Measurements from ENCODE around the gene STXBP1. TPM values are rescaled to one million over a fixed set of nuclear protein-coding genes. Genes with fewer than 3 reads are reported as not detected.

STXBP1 gene
- total RNA-seq, 4 donors from 2014 or later = 96.3 to 142 (median 105) TPM

DNA sequence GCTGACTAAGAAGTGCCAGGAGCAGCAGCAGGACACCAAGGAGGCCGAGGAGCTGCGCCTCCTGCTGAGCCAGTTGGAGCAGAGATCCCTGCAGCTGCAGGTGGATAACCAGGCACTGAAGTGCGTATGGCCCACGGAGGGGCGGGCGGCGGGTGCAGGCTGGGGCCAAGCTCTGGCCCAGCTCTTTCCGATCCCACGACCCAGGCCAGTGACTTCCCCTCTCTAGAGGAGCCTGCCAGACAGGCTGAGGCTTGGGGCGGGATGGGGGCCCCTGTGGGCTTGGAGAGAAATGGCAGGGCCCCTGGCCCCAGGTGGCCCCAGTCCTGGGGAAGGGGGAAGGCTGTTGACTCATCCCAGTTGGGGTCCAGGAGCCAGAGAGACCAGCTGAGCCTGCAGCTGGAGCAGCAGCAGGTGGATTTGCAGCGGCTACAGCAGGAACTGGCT lies 99.8 kb downstream of the STXBP1 start:
- DNase-seq (ENCODE audit: low spot score in 2 of 2) = no peak
- Histone ChIP-seq H3K4me1 (peaks cover 0 to 22% (median 15%) of the 10 kb centered on the region in 4 donors), H3K27me3 (no peaks in the 10 kb centered on the region), H3K9me3 (no peaks in the 10 kb centered on the region), H3K4me3 (no peak overlapping the region), H3K36me3 (peaks cover 0 to 10% (median 0%) of the 10 kb centered on the region in 3 donors), H3K27ac (no peak overlapping the region)
- 63 to 80% methylated on average over 4 to 7 of the region's 11 CpGs for WGBS, 2 donors
- TF ChIP-seq CTCF (IDR thresholded peaks at IDR 0.05) (no peak), POLR2A (IDR thresholded peaks at IDR 0.05) (no peak), EP300 (IDR thresholded peaks at IDR 0.05) (no peak)

GRCh38 chr9:127712371-127712770 lies 100.3 kb downstream of the STXBP1 start:
- Histone ChIP-seq H3K4me3 (no peak overlapping the region), H3K4me1 (peaks cover 0 to 22% (median 15%) of the 10 kb centered on the region in 4 donors), H3K36me3 (peaks cover 0 to 10% (median 0%) of the 10 kb centered on the region in 3 donors), H3K9me3 (no peaks in the 10 kb centered on the region), H3K27ac (no peak overlapping the region), H3K27me3 (no peaks in the 10 kb centered on the region)
- DNase-seq (ENCODE audit: low spot score in 2 of 2) = no peak
- WGBS, 2 donors = 83 to 84% methylated on average over 5 to 10 of the region's 11 CpGs
- TF ChIP-seq EP300 (IDR thresholded peaks at IDR 0.05) (no peak), POLR2A (IDR thresholded peaks at IDR 0.05) (no peak), CTCF (IDR thresholded peaks at IDR 0.05) (no peak)

- DNase-seq (ENCODE audit: low spot score in 2 of 2) = no peak
- WGBS, 2 donors = 86 to 92% methylated on average over 7 to 9 of the region's 10 CpGs
Measured at GRCh38 chr9:127712867-127713266, 100.8 kb downstream of the STXBP1 start.

GRCh38 chr9:127714020-127714750 lies 102.1 kb downstream of the STXBP1 start:
- TF ChIP-seq POLR2A (IDR thresholded peaks at IDR 0.05) = no peak
- no peak for TF ChIP-seq EP300 (IDR thresholded peaks at IDR 0.05)
- no peak for TF ChIP-seq CTCF (IDR thresholded peaks at IDR 0.05)
- no peak for DNase-seq (ENCODE audit: low spot score in 2 of 2)
- no peaks in the 10 kb centered on the region for H3K27me3 ChIP-seq
- 74 to 75% methylated on average over 17 to 19 of the region's 19 CpGs for WGBS, 2 donors
- peaks cover 0 to 10% (median 0%) of the 10 kb centered on the region in 3 donors for H3K36me3 ChIP-seq
- H3K9me3 ChIP-seq = no peaks in the 10 kb centered on the region
- peaks cover 0 to 22% (median 15%) of the 10 kb centered on the region in 4 donors for H3K4me1 ChIP-seq
- peak overlapping the region in 3 of 4 donors; percentile 66 to 85 (median 74) for H3K4me3 ChIP-seq
- no peak overlapping the region for H3K27ac ChIP-seq

More at GRCh38 chr9:127712867-127713266, 100.8 kb downstream of the STXBP1 start:
- no peak for TF ChIP-seq POLR2A (IDR thresholded peaks at IDR 0.05)
- no peak for TF ChIP-seq CTCF (IDR thresholded peaks at IDR 0.05)
- TF ChIP-seq EP300 (IDR thresholded peaks at IDR 0.05) = no peak
- Histone ChIP-seq H3K4me1 (peaks cover 0 to 22% (median 15%) of the 10 kb centered on the region in 4 donors), H3K36me3 (peaks cover 0 to 10% (median 0%) of the 10 kb centered on the region in 3 donors), H3K4me3 (no peak overlapping the region), H3K27me3 (no peaks in the 10 kb centered on the region), H3K27ac (no peak overlapping the region), H3K9me3 (no peaks in the 10 kb centered on the region)

GRCh38 chr9:127714951-127715469 lies 102.9 kb downstream of the STXBP1 start:
- WGBS, 2 donors = 0 to 2% methylated on average over 17 to 19 of the region's 44 CpGs
- no peaks in the 10 kb centered on the region for H3K9me3 ChIP-seq

More at GRCh38 chr9:127714951-127715469, 102.9 kb downstream of the STXBP1 start:
- no peaks in the 10 kb centered on the region for H3K27me3 ChIP-seq
- TF ChIP-seq POLR2A (IDR thresholded peaks at IDR 0.05) (no peak), CTCF (IDR thresholded peaks at IDR 0.05) (no peak), EP300 (IDR thresholded peaks at IDR 0.05) (no peak)
- H3K4me3 ChIP-seq = peak overlapping the region; percentile 66 to 85 (median 76)
- peaks cover 0 to 10% (median 0%) of the 10 kb centered on the region in 3 donors for H3K36me3 ChIP-seq
- no peak for DNase-seq (ENCODE audit: low spot score in 2 of 2)
- peak overlapping the region; percentile 79 to 93 (median 82) for H3K27ac ChIP-seq
- H3K4me1 ChIP-seq = peaks cover 0 to 22% (median 15%) of the 10 kb centered on the region in 4 donors

All from tibial nerve (tissue), 4 donors.